IMR-90 (cell line): Measurements from ENCODE around the gene MYO3B. TPM values are rescaled to one million over a fixed set of nuclear protein-coding genes. Genes with fewer than 3 reads are reported as not detected.

Experiments used
- ATAC-seq: fragments of 200-7000 bp; cut with Tn5 transposase; 2 replicates; pipeline ENCODE4 v1.9.1; 2020; ENCODE audit warnings: low read depth, mild to moderate bottlenecking, moderate library complexity
- BruUV-seq: library from RNA; stranded (reverse); fragments of 400-500 nt; replicated peaks from 2 replicates; lab custom pipeline; 2021; lab: Mats Ljungman, UMichigan
- CTCF ChIA-PET: fragments of 300-600 bp; formaldehyde crosslinking; extraction: SDS; loops from one replicate; lab custom pipeline; 2021; ENCODE audit warnings: antibody characterized with exemption; lab: Yijun Ruan, JAX
- POLR2A ChIA-PET: fragments of 300-600 bp; sonication (Branson Sonifier 250); formaldehyde crosslinking; loops from one replicate; lab custom pipeline; 2022; ENCODE audit warnings: antibody characterized with exemption; ENCODE audit not compliant: unreplicated experiment; lab: Charles Lee
- DNase-seq: peaks from one replicate; pipeline ENCODE4 v3.0.0; 2013
- H2AFZ ChIP-seq: replicated peaks from 2 replicates; pipeline ENCODE3; 2013; ENCODE audit warnings: low read length, mild to moderate bottlenecking; ENCODE audit not compliant: poor library complexity
- H2AK5ac ChIP-seq: 2 replicates; pipeline ENCODE4 v1.6.1; 2013; ENCODE audit warnings: low read depth, low read length, inconsistent platforms
- H2AK9ac ChIP-seq: replicated peaks from 2 replicates; pipeline ENCODE3; 2013; ENCODE audit warnings: mild to moderate bottlenecking, low read depth, low read length, moderate library complexity; ENCODE audit not compliant: poor library complexity
- H2BK120ac ChIP-seq: 2 replicates; pipeline ENCODE4 v1.6.1; 2013; ENCODE audit warnings: low read depth, low read length, inconsistent platforms
- H2BK15ac ChIP-seq: 3 replicates; pipeline ENCODE4 v1.6.1; 2013; ENCODE audit warnings: low read depth, low read length, inconsistent platforms
- H2BK20ac ChIP-seq: 2 replicates; pipeline ENCODE4 v1.6.1; 2013; ENCODE audit warnings: low read depth, mild to moderate bottlenecking, inconsistent platforms, low read length, moderate library complexity
- H2BK5ac ChIP-seq: 2 replicates; pipeline ENCODE4 v1.6.1; 2013; ENCODE audit warnings: mild to moderate bottlenecking, low read depth, low read length, inconsistent platforms; ENCODE audit not compliant: poor library complexity, severe bottlenecking
- H3K14ac ChIP-seq: replicated peaks from 2 replicates; pipeline ENCODE4 v1.6.1; 2013; ENCODE audit warnings: low read depth, low read length, inconsistent platforms
- H3K18ac ChIP-seq: 2 replicates; pipeline ENCODE4 v1.6.1; 2013; ENCODE audit warnings: low read depth, low read length, control low read depth
- H3K23ac ChIP-seq: 2 replicates; pipeline ENCODE4 v1.6.1; 2013; ENCODE audit warnings: low read depth, low read length, inconsistent platforms
- H3K27ac ChIP-seq: 2 replicates; pipeline ENCODE4 v1.5.1; 2013; ENCODE audit warnings: mild to moderate bottlenecking, control low read depth, low read length; ENCODE audit not compliant: insufficient read depth
- H3K27me3 ChIP-seq: 2 replicates; pipeline ENCODE4 v1.6.1; 2013; ENCODE audit warnings: low read length; ENCODE audit not compliant: control insufficient read depth, insufficient read depth
- H3K36me3 ChIP-seq: 2 replicates; pipeline ENCODE4 v1.6.1; 2013; ENCODE audit warnings: low read length, mixed read lengths; ENCODE audit not compliant: control insufficient read depth, insufficient read depth
- H3K4ac ChIP-seq: 2 replicates; pipeline ENCODE4 v1.6.1; 2013; ENCODE audit warnings: low read depth, low read length, inconsistent platforms
- H3K4me1 ChIP-seq: 2 replicates; pipeline ENCODE4 v1.6.1; 2013; ENCODE audit warnings: low read length, mixed read lengths; ENCODE audit not compliant: control insufficient read depth, insufficient read depth
- H3K4me2 ChIP-seq: 2 replicates; pipeline ENCODE4 v1.6.1; 2013; ENCODE audit warnings: low read depth, mild to moderate bottlenecking, control low read depth, low read length, moderate library complexity
- H3K4me3 ChIP-seq: 2 replicates; pipeline ENCODE4 v1.5.1; 2013; ENCODE audit warnings: low read depth, mild to moderate bottlenecking, control low read depth, low read length, moderate library complexity; ENCODE audit not compliant: insufficient read depth
- H3K56ac ChIP-seq: 2 replicates; pipeline ENCODE4 v1.6.1; 2013; ENCODE audit warnings: low read length, inconsistent platforms; ENCODE audit not compliant: insufficient read depth; ENCODE audit errors: extremely low read depth
- H3K79me1 ChIP-seq, 2 experiments: 2 replicates each; pipeline ENCODE4 v1.6.1; 2013; ENCODE audit warnings: low read length in 2 of 2, inconsistent platforms in 1 of 2, low read depth in 1 of 2
- H3K9ac ChIP-seq: 2 replicates; pipeline ENCODE4 v1.6.1; 2013; ENCODE audit warnings: low read depth, low read length, control low read depth
- H3K9me1 ChIP-seq: 2 replicates; pipeline ENCODE4 v1.6.1; 2013; ENCODE audit warnings: low read length, inconsistent platforms; ENCODE audit not compliant: insufficient read depth
- H3K9me3 ChIP-seq: 2 replicates; pipeline ENCODE4 v1.6.1; 2013; ENCODE audit warnings: low read length; ENCODE audit not compliant: control insufficient read depth, insufficient read depth
- H4K20me1 ChIP-seq: 2 replicates; pipeline ENCODE4 v1.6.1; 2013; ENCODE audit warnings: low read length, inconsistent platforms; ENCODE audit not compliant: insufficient read depth
- H4K5ac ChIP-seq: 2 replicates; pipeline ENCODE4 v1.6.1; 2013; ENCODE audit warnings: mild to moderate bottlenecking, low read depth, low read length, control low read depth
- H4K8ac ChIP-seq, 2 experiments: 2 replicates each; pipeline ENCODE4 v1.6.1; 2013; ENCODE audit warnings: low read depth in 2 of 2, low read length in 2 of 2, control low read depth in 1 of 2, inconsistent platforms in 1 of 2
- H4K91ac ChIP-seq: 2 replicates; pipeline ENCODE4 v1.6.1; 2013; ENCODE audit warnings: low read depth, low read length, inconsistent platforms; ENCODE audit not compliant: insufficient read depth
- CTCF ChIP-seq: conservative IDR thresholded peaks from 2 replicates; pipeline ENCODE4 v1.5.1; 2012; ENCODE audit warnings: mild to moderate bottlenecking, low read depth, low read length, improper control_type of control experiment
- MAFK ChIP-seq: IDR thresholded peaks from 2 replicates; pipeline ENCODE4 v1.6.1; 2012; ENCODE audit warnings: low read depth, low read length, improper control_type of control experiment
- RAD21 ChIP-seq: IDR thresholded peaks from 2 replicates; pipeline ENCODE4 v1.6.1; 2012; ENCODE audit warnings: low read length, improper control_type of control experiment
- SMC3 ChIP-seq: fragments of 150-350 bp; IDR thresholded peaks from 2 replicates; pipeline ENCODE4 v1.6.1; 2016; ENCODE audit warnings: low read depth, mild to moderate bottlenecking, antibody characterized with exemption, low read length, moderate library complexity
- WGBS, 2 experiments: methylation state at CpG; one replicate each; pipeline versions ENCODE4 v1.1.5 to v1.1.7; 2013; ENCODE audit warnings: missing lambda C conversion rate in 2 of 2; ENCODE audit not compliant: insufficient read length in 1 of 2; ENCODE audit errors: extremely low coverage in 2 of 2; 5-methylcytosine and 5-hydroxymethylcytosine counted together
- dilution Hi-C: fragments of 300-500 bp; cut with HindIII; formaldehyde crosslinking; loops from one replicate; pipeline ENCODE4 v1.14.3; 2018; ENCODE audit warnings: low sequenced_read_pairs; ENCODE audit not compliant: unreplicated experiment
- in situ Hi-C: fragments of 300-500 bp; cut with MboI; formaldehyde crosslinking; loops from 3 replicates; pipeline ENCODE4 v1.14.3; 2019; ENCODE audit warnings: low sequenced_read_pairs, inconsistent platforms, mixed read lengths
- intact Hi-C: fragments of 100-400 bp; cut with micrococcal nuclease; formaldehyde crosslinking; loops from 2 replicates; pipeline ENCODE4 v1.10.0; 2022
- polyA plus RNA-seq, 3 experiments: library from polyadenylated mRNA; depleted of rRNA; stranded (reverse); fragments of >200 nt; gene quantifications; 2 replicates each; pipeline ENCODE4 v1.2.3, GENCODE V29; 2012; ENCODE audit warnings: low replicate concordance in 1 of 3
- total RNA-seq: library from RNA; depleted of rRNA; stranded (reverse); fragments of >200 nt; gene quantifications from 2 replicates; pipeline ENCODE4 v1.2.3, GENCODE V29; 2012

Gene MYO3B
- total and polyA plus RNA-seq, 2 of the 4 experiments (the other 2 are of a cell fraction), result 0.02 TPM; not detected in 1

GRCh38 chr2:170369894-170370293 lies 191.9 kb downstream of the MYO3B start:
- ATAC-seq (peak; percentile 35; the same call in 1 of the 2 replicates), DNase-seq (peak; percentile 11)
- H3K9ac ChIP-seq, result no peak overlapping the region
- no peak overlapping the region for H2AFZ ChIP-seq
- no peak overlapping the region for H2BK15ac ChIP-seq
- H3K79me1 ChIP-seq, result no peaks in the 10 kb centered on the region
- in situ Hi-C loops (loop anchor here (10.0 kb wide), 1 partner anchor 445 kb away; the partner anchor contains the start of gene GAD1), intact Hi-C loops (loop anchor here (2.0 kb wide), 1 partner anchor 443 kb away; no protein-coding TSS in a partner anchor), dilution Hi-C loops (no loop called here)
- H3K9me1 ChIP-seq, result no peaks in the 10 kb centered on the region
- no peak overlapping the region for H4K91ac ChIP-seq
- WGBS, 2 experiments, result no CpG with 5 or more reads among the region's 1 CpG
- H4K8ac ChIP-seq, result no peak overlapping the region
- no peak overlapping the region for H4K5ac ChIP-seq
- H2BK20ac ChIP-seq, result no peak overlapping the region
- no peak overlapping the region for H2BK5ac ChIP-seq
- no peaks in the 10 kb centered on the region for H3K4me1 ChIP-seq
- H3K4me3 ChIP-seq, result no peak overlapping the region
- H2AK9ac ChIP-seq, result no peak overlapping the region
- H3K18ac ChIP-seq, result no peak overlapping the region
- no peak overlapping the region for H2BK120ac ChIP-seq
- H3K56ac ChIP-seq, result no peak overlapping the region
- no peak overlapping the region for H3K23ac ChIP-seq
- CTCF ChIA-PET, result interaction anchor here (0.8 to 2.0 kb wide), 5 partner anchors 10 to 503 kb away, joined by 3 to 11 read pairs (median 4); no protein-coding TSS in a partner anchor
- H3K4ac ChIP-seq, result no peak overlapping the region
- no peak overlapping the region for H3K14ac ChIP-seq
- peaks cover 7% of the 10 kb centered on the region for H3K27me3 ChIP-seq
- POLR2A ChIA-PET, result no interaction called here
- no peak overlapping the region for H3K4me2 ChIP-seq
- H3K27ac ChIP-seq, result no peak overlapping the region
- peak; percentile 12; the same call in 1 of the 2 replicates for TF ChIP-seq SMC3
- TF ChIP-seq MAFK, result no peak
- peak; percentile 36 for TF ChIP-seq CTCF
- TF ChIP-seq RAD21, result 0 out of 2 replicates have a peak, but pooled peaks have one; percentile 4
- no peaks in the 10 kb centered on the region for H3K9me3 ChIP-seq
- H2AK5ac ChIP-seq, result no peak overlapping the region
- H3K36me3 ChIP-seq, result no peaks in the 10 kb centered on the region
- no peaks in the 10 kb centered on the region for H4K20me1 ChIP-seq
- BruUV-seq, result no TSS peak
